ENCODE results near the gene PRKRIP1.

DNA sequence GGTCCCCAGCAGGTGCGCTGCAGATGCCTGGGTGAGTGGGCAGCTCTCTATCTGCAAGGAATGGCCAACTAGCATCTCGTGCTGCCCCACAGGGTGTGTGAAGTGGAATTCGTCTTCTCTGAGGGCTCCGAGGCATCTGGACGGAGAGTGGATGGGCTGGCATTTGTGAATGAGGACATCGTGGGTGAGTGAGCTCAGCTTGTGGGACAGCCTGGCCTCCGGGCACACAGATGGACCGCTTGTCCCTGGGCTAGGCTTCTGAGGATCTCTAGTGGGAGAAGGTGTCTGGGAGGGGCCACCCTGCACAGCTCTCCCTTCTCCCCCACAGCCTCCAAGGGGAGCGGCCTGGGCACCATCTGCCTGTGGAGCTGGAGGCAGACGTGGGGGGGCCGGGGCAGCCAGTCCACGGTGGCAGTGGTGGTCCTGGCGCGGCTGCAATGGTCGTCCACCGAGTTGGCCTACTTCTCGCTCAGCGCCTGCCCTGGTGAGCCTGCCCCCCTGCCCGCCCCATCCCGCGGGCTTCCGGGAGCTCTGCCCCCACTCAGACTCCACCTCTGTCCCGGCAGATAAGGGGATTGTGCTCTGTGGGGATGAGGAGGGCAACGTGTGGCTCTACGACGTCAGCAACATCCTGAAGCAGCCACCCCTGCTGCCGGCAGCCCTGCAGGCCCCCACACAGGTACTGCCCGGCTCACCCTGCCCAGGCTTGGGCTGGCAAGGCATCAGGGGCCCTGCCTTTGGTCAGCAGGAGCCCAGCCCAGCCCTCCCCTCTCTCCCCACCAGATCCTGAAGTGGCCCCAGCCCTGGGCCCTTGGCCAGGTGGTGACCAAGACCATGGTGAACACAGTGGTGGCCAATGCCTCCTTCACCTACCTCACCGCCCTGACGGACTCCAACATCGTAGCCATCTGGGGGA, 76.2 kb downstream of the PRKRIP1 start:
- TF ChIP-seq, protein P1, sequence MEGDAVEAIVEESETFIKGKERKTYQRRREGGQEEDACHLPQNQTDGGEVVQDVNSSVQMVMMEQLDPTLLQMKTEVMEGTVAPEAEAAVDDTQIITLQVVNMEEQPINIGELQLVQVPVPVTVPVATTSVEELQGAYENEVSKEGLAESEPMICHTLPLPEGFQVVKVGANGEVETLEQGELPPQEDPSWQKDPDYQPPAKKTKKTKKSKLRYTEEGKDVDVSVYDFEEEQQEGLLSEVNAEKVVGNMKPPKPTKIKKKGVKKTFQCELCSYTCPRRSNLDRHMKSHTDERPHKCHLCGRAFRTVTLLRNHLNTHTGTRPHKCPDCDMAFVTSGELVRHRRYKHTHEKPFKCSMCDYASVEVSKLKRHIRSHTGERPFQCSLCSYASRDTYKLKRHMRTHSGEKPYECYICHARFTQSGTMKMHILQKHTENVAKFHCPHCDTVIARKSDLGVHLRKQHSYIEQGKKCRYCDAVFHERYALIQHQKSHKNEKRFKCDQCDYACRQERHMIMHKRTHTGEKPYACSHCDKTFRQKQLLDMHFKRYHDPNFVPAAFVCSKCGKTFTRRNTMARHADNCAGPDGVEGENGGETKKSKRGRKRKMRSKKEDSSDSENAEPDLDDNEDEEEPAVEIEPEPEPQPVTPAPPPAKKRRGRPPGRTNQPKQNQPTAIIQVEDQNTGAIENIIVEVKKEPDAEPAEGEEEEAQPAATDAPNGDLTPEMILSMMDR (IDR thresholded peaks at IDR 0.05; ENCODE audit: insufficient read depth, low read length, poor library complexity, severe bottlenecking) = no peak
- TF ChIP-seq EZH2phosphoT487 (conservative IDR thresholded peaks at IDR 0.05; ENCODE audit: low read length) = no peak

Data from SU-DHL-6 (cell line).